LNCAP (cell line): Measurements from ENCODE around the gene PLEKHH1.

ENCODE experiments used
- TF ChIP-seq, protein P1 (sequence below): fragments of 450-650 bp; IDR thresholded peaks from 2 replicates; pipeline ENCODE4 v1.5.1; 2017; ENCODE audit warnings: mild to moderate bottlenecking

PLEKHH1 gene

DNA sequence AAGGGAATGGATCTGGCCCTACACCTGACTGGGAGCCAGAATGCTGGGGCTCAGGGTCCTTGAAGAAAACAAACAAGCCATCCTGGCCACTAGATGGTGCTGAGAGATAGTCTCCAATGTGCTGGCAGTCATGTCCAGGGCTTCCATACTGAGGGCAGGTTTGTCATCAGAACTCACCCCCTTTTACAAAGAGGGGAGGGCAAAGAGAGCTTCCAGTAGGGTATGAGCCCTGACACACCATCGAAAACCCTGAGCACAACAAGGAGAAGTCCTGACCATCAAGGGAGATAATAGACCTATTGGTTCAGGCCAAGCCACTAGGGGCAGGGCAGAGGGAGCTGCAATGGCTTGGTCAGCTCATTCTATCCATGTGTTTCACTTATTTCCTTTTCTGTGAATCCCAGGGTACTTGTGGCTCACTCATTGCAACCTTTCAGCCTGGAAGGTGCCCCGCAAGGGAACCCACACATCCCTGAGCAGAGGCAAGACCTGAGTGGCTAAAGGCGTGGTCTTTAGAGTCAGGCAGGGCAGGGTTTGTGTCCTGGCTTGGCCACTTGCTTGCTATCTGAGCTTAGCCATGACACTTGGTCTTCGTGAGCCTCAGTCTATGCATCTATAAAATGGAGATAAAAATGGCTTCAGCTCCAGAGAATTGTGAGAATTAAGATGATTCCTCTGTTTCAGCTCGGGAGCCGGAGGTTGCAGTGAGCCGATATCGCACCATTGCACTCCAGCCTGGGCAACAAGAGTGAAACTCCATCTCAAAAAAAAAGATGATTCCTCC, 6.2 kb upstream of the PLEKHH1 start:
- TF ChIP-seq, protein P1, sequence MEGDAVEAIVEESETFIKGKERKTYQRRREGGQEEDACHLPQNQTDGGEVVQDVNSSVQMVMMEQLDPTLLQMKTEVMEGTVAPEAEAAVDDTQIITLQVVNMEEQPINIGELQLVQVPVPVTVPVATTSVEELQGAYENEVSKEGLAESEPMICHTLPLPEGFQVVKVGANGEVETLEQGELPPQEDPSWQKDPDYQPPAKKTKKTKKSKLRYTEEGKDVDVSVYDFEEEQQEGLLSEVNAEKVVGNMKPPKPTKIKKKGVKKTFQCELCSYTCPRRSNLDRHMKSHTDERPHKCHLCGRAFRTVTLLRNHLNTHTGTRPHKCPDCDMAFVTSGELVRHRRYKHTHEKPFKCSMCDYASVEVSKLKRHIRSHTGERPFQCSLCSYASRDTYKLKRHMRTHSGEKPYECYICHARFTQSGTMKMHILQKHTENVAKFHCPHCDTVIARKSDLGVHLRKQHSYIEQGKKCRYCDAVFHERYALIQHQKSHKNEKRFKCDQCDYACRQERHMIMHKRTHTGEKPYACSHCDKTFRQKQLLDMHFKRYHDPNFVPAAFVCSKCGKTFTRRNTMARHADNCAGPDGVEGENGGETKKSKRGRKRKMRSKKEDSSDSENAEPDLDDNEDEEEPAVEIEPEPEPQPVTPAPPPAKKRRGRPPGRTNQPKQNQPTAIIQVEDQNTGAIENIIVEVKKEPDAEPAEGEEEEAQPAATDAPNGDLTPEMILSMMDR, result peak; percentile 90

DNA sequence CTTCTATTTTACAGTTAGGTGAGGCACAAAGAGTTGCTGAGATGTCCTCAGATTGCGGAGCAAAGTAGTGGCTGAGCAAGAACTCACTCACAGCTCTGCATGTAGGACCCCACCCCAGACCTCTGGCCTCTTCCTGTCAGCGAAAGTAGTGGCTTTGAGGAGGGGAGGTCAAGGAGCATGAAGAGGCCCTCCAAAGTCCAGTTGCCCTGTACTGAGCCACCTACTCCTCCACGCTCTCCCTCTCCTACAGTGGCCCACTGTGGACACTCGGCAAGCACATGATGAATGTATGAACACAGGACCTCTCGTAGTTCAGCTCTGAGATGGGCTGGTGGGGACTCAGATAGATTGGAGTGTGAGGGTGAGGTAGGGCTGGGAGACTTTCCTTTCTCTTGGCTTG, 5.3 kb upstream of the PLEKHH1 start:
- TF ChIP-seq, protein P1, result no peak

DNA sequence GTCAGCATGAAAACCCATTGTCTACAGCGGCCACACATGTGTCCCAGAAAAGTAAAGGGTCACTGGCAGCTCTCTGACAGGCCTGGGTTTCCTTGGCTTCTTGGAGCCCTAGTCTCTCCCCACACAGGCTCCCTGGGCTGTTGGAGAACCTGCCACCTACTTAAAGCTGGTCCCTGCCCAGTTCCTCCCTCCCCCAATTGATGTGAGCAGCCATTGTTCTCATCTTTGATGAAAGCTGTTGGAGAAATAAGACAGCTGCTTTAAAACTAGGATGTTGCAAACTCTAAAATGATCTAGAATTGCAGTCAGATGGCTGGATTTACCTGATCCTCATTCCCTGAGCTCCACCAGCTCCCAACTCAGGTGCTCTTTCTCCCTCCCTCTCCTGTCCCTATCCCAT, 4.8 kb upstream of the PLEKHH1 start:
- TF ChIP-seq, protein P1, result no peak

DNA sequence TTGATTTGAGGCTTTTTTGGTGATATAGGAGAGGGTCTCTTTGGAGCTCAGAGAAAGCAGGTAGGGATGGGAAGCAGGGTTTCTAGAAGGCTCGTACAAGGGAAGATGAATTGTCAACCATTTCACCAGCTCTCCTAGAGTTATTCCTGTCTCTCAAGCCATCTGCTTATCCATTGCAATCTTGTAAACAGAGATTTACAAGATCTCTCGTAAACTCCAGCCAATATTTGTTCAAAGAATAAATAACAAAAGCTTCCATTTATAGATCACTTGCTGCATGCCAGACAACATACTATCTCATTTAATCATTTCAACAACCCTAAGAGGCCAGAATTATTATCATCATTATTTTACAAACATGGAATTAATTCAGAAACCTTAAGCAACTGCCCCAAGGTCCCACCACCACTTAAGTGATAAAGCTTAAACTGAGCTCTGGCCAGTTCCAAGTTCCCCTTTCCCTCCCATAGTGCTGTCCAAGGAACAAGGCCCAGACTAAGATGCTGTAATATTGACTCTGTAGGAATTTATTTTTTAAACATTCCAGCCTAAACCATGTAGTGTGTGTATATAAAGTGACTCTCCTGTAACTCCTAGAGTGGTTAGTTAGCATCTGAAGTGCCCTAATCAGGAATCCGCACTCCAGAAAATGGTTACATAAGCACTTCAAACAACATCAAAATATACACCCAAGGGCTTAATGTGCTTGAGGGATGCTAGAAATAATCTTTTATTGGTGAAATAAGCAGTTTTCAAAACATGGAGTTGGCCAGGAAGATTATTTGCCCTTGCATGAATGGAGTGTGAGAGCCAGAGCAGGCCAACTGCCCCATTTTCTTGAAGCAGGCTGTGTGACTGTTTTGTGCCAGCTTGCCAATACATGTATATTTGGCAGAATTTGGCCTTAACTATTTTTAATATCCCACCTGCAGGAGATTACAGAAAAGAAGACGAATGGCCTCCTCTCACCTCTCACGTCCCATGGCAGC, 2.8 kb upstream of the PLEKHH1 start:
- TF ChIP-seq, protein P1, result no peak

DNA sequence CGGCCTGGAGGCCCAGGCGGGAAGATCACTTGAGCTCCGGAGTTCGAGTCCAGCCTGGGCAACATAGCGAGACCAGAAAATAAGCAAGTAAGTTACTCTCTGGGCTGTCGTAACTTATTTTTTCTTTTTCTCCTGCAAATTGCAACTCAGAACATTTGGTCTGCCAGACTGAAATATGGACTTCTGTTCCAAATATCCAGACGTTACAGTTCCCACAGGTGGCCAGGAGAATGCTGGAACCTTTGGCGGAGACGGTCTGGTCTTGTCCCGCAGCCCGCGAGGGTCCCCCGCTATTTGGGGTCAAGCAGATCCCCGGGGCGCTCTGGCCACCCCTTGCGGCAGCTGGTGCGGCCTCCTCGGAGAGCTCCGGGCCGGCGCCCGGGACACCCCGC, 488 bp upstream of the PLEKHH1 start:
- TF ChIP-seq, protein P1, result no peak

DNA sequence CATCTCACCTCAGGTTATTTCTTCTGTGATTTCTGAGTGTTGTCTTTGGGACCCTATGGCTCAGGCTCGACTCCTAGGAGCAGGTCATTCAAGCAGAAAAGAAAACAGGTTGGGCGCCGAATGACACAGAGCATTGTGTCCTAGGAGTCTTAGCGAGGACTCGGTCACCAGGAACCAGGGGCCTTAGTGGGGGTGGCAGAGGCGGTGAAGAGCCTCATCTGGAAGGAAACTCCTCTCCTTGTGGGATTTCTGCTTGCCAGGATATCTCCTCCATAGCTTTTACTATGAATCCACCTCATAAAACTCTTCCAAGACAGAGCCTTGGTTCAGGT, 630 bp downstream of the PLEKHH1 start:
- TF ChIP-seq, protein P1, result no peak

DNA sequence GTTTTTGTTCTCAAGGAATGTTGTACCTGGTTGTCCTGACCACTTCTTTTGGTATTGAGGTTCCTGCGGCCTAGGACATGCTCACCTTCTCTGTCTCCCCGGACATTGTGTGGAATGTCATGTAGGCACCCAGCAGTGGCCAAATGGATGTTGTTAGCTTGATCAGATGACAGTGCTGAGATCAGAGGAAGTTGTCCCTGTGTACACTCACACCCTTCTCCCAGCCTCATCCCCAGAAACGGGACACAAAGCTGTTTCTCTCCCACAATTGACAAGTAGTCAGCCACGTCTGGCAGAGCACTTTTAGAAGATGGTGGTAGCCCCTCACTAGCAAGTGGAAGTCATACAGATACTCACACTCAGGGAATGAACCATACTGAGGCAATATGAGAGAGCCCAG, 3.0 kb downstream of the PLEKHH1 start:
- TF ChIP-seq, protein P1, result no peak
